Measurements from ENCODE around the gene PTPRN2.

Gene PTPRN2

GRCh38 chr7:158558816-158559215 lies 28.8 kb downstream of the PTPRN2 start:
- TF ChIP-seq, protein P1, sequence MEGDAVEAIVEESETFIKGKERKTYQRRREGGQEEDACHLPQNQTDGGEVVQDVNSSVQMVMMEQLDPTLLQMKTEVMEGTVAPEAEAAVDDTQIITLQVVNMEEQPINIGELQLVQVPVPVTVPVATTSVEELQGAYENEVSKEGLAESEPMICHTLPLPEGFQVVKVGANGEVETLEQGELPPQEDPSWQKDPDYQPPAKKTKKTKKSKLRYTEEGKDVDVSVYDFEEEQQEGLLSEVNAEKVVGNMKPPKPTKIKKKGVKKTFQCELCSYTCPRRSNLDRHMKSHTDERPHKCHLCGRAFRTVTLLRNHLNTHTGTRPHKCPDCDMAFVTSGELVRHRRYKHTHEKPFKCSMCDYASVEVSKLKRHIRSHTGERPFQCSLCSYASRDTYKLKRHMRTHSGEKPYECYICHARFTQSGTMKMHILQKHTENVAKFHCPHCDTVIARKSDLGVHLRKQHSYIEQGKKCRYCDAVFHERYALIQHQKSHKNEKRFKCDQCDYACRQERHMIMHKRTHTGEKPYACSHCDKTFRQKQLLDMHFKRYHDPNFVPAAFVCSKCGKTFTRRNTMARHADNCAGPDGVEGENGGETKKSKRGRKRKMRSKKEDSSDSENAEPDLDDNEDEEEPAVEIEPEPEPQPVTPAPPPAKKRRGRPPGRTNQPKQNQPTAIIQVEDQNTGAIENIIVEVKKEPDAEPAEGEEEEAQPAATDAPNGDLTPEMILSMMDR (IDR thresholded peaks at IDR 0.05; ENCODE audit: low read depth, low read length, missing control alignments): no peak
- in situ Hi-C loops (cut with HindIII; ENCODE audit: low sequenced_read_pairs): no loop called here
- DNase-seq (ENCODE audit: low read depth): no peak
- no peak overlapping the region for H3K4me3 ChIP-seq (ENCODE audit: low read depth, low read length)

DNA sequence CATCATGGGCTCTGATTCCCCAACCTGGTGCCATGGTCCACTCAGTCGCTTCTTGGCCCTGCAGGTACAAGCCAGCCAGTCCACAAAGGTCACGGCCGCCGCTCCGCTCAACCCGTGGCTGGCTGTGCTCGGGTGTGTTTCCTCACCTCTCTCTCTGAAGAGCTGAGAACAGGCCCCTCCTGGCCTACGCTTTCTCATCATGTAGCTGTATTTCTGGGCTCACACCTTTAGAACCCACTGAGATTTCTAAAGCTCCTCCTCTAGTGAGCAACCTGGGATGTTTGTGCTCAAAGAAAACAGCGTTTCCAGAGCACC lies 30.2 kb downstream of the PTPRN2 start:
- no peak overlapping the region for H3K4me3 ChIP-seq (ENCODE audit: low read depth, low read length)
- TF ChIP-seq, protein P1 (IDR thresholded peaks at IDR 0.05; ENCODE audit: low read depth, low read length, missing control alignments): no peak
- in situ Hi-C loops (cut with HindIII; ENCODE audit: low sequenced_read_pairs): no loop called here
- no peak for DNase-seq (ENCODE audit: low read depth)

- in situ Hi-C loops (cut with HindIII; ENCODE audit: low sequenced_read_pairs): no loop called here
Observed at GRCh38 chr7:158556721-158557440, 30.7 kb downstream of the PTPRN2 start.

GRCh38 chr7:158555034-158555520 lies 32.5 kb downstream of the PTPRN2 start:
- DNase-seq (ENCODE audit: low read depth): no peak
- TF ChIP-seq, protein P1 (IDR thresholded peaks at IDR 0.05; ENCODE audit: low read depth, low read length, missing control alignments): no peak
- H3K4me3 ChIP-seq (ENCODE audit: low read depth, low read length): no peak overlapping the region
- in situ Hi-C loops (cut with HindIII; ENCODE audit: low sequenced_read_pairs): no loop called here

More at GRCh38 chr7:158556721-158557440, 30.7 kb downstream of the PTPRN2 start:
- no peak for DNase-seq (ENCODE audit: low read depth)
- TF ChIP-seq, protein P1 (IDR thresholded peaks at IDR 0.05; ENCODE audit: low read depth, low read length, missing control alignments): no peak
- no peak overlapping the region for H3K4me3 ChIP-seq (ENCODE audit: low read depth, low read length)

GRCh38 chr7:158550886-158551452 lies 36.7 kb downstream of the PTPRN2 start:
- no peak overlapping the region for H3K4me3 ChIP-seq (ENCODE audit: low read depth, low read length)
- TF ChIP-seq, protein P1 (IDR thresholded peaks at IDR 0.05; ENCODE audit: low read depth, low read length, missing control alignments): no peak
- in situ Hi-C loops (cut with HindIII; ENCODE audit: low sequenced_read_pairs): no loop called here
- DNase-seq (ENCODE audit: low read depth): no peak

DNA sequence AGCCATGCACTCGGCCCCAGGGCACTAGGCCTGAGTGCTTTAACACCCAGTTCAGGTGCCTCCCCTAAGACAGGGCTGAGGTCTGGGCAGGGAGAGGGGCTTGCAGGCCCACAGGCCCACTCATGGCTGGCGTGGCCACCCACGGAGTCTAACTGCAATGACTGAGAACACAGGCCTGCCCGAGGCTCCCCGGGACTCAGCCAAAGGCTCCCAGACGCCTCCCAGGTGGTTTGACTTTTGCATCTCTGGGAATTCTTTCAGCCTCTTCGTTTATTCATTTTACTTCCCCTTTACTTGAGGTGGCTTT lies 37.3 kb downstream of the PTPRN2 start:
- in situ Hi-C loops (cut with HindIII; ENCODE audit: low sequenced_read_pairs): no loop called here
- TF ChIP-seq, protein P1 (IDR thresholded peaks at IDR 0.05; ENCODE audit: low read depth, low read length, missing control alignments): no peak
- H3K4me3 ChIP-seq (ENCODE audit: low read depth, low read length): no peak overlapping the region
- no peak for DNase-seq (ENCODE audit: low read depth)

Data from astrocyte of the cerebellum (primary cell).